ENCODE measurements around the gene RHBG. TPM values are rescaled to one million over a fixed set of nuclear protein-coding genes. Genes with fewer than 3 reads are reported as not detected.

The RHBG gene, protein sequence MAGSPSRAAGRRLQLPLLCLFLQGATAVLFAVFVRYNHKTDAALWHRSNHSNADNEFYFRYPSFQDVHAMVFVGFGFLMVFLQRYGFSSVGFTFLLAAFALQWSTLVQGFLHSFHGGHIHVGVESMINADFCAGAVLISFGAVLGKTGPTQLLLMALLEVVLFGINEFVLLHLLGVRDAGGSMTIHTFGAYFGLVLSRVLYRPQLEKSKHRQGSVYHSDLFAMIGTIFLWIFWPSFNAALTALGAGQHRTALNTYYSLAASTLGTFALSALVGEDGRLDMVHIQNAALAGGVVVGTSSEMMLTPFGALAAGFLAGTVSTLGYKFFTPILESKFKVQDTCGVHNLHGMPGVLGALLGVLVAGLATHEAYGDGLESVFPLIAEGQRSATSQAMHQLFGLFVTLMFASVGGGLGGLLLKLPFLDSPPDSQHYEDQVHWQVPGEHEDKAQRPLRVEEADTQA
- not detected in 2 replicates for total RNA-seq

DNA sequence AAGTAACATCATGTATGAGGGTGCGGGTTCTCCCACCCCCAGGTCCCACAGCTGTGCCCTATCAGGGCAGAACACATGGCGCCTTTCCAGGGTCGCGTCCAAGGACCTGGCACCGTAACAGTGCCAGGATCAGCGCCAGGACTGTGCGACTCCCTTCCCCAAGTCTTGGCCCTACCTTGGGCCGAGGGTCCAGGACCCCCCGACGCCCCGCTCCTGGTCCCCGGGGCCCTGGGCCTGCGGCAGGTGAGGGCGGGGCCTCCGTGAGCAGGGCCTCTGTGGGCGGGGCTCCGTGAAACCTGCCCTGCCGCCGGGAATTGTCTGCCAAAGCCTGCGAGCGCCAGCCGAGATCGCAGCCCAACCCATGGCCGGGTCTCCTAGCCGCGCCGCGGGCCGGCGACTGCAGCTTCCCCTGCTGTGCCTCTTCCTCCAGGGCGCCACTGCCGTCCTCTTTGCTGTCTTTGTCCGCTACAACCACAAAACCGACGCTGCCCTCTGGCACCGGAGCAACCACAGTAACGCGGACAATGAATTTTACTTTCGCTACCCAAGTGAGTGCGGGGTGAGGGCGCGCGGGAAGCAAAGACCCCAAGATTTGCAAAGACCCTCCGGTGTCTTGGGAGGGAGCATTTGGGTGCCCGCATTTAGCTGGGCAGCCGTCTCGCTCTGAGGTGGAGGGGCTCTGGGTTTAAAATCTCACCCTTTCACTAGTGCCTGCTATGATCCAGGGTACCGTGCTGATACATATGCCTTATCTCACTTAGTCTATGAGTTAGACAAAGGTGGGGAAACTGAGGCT, at the start of gene RHBG:
Gene RHBG (plus strand): TSS at position 323 of the 796 bp plus-strand sequence. CDS start 39 bp downstream, at position 362.

DNA sequence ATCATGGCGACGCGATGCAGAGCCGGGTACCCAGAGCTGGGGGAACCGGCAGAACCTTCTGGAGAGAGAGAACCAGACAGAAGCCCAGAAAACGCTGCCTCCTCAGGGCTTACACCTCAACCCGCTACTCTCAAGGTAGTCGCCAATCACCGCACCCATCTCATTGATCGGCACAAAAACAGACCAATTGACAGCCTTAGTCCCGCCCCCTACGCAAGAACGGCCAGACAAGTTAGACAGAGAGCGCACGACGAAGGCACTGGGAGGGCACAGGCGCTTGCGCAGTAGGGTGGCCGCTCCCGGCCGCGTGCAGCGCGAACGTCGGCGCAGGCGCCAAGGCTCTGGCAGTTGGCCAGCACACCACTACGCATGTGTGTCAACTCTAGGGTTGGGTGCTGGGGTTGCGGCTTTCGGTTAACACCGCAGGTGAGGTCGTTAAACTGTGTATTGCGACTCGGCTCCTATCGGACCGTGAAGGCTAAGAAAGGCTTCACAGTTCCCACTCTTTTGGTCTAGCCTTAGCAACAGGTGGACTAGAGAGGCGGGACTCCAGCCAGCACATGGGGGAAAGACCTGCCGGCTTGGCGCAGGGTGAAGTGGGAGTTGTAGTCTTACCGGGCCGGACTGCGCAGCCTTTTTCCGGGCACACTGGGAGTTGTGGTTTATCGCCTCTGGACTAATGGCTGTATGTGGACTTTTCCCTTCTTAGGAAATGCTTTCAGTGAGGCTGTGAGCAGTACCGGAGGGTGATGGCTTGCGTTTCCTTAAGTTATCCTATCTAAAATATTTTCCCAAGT, 30.6 kb upstream of the RHBG start, which contains the start of the genes CCT3 and TSACC:
Gene CCT3 (minus strand): TSS at position 113 of the 797 bp plus-strand sequence. CDS start 108 bp downstream, at position 5.
Gene TSACC (plus strand): TSS at position 347 of the 797 bp plus-strand sequence. CDS start 1,232 bp downstream, outside the sequence.

Small RNA genes lying within 50 kb of the gene (small RNA-seq; reads per million reads assigned to genes)
- not detected for gene MIR9-1

Other genes starting within 250 kb of the RHBG start
- 0.80 and 1.0 TPM in 2 replicates for gene SEMA4A, start 215.6 kb upstream of the RHBG start, total RNA-seq
- gene SLC25A44, start 175.1 kb upstream of the RHBG start, total RNA-seq, result 17.6 and 20.6 TPM in 2 replicates
- 43.5 and 54.7 TPM in 2 replicates for gene PMF1, start 156.2 kb upstream of the RHBG start, total RNA-seq
- 0.27 TPM in 1 of 2 replicates, not detected in the other for gene BGLAP, start 127.0 kb upstream of the RHBG start, total RNA-seq
- 0.27 and 0.36 TPM in 2 replicates for gene PAQR6, start 121.2 kb upstream of the RHBG start, total RNA-seq
- gene SMG5, start 86.4 kb upstream of the RHBG start, total RNA-seq, result 59.6 and 66.0 TPM in 2 replicates
- 0.93 and 1.1 TPM in 2 replicates for gene TMEM79, start 84.9 kb upstream of the RHBG start, total RNA-seq
- gene GLMP, start 73.5 kb upstream of the RHBG start, total RNA-seq, result 41.1 and 41.2 TPM in 2 replicates
- gene VHLL, start 69.9 kb upstream of the RHBG start, total RNA-seq, result not detected in 2 replicates
- 564 and 587 TPM in 2 replicates for gene CCT3, start 30.9 kb upstream of the RHBG start, total RNA-seq
- 0.40 TPM in 1 of 2 replicates, not detected in the other for gene TSACC, start 30.7 kb upstream of the RHBG start, total RNA-seq
- gene MEF2D, start 131.6 kb downstream of the RHBG start, total RNA-seq, result 10.6 and 18.1 TPM in 2 replicates
- 32.6 and 51.6 TPM in 2 replicates for gene IQGAP3, start 203.4 kb downstream of the RHBG start, total RNA-seq
- not detected in 2 replicates for gene TTC24, start 210.5 kb downstream of the RHBG start, total RNA-seq
- 69.1 and 79.3 TPM in 2 replicates for gene NAXE, start 222.6 kb downstream of the RHBG start, total RNA-seq
- gene GPATCH4, start 232.3 kb downstream of the RHBG start, total RNA-seq, result 26.1 and 30.9 TPM in 2 replicates

Data from thoracic aorta endothelial cell (primary cell).